ENCODE measurements around the gene SLC35B2.

GRCh38 chr6:44278774-44279697 is 21.7 kb upstream of the SLC35B2 start:
- TF ChIP-seq, protein P1, sequence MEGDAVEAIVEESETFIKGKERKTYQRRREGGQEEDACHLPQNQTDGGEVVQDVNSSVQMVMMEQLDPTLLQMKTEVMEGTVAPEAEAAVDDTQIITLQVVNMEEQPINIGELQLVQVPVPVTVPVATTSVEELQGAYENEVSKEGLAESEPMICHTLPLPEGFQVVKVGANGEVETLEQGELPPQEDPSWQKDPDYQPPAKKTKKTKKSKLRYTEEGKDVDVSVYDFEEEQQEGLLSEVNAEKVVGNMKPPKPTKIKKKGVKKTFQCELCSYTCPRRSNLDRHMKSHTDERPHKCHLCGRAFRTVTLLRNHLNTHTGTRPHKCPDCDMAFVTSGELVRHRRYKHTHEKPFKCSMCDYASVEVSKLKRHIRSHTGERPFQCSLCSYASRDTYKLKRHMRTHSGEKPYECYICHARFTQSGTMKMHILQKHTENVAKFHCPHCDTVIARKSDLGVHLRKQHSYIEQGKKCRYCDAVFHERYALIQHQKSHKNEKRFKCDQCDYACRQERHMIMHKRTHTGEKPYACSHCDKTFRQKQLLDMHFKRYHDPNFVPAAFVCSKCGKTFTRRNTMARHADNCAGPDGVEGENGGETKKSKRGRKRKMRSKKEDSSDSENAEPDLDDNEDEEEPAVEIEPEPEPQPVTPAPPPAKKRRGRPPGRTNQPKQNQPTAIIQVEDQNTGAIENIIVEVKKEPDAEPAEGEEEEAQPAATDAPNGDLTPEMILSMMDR (conservative IDR thresholded peaks at IDR 0.05; ENCODE audit: low read length): no peak
- no peak for TF ChIP-seq EZH2phosphoT487 (IDR thresholded peaks at IDR 0.05; ENCODE audit: borderline replicate concordance, low read depth, low read length)

All from OCI-LY7 (cell line).